ENCODE measurements around the gene PAQR5. TPM values are rescaled to one million over a fixed set of nuclear protein-coding genes. Genes with fewer than 3 reads are reported as not detected.

PAQR5 gene
- total and polyA plus RNA-seq, 4 donors, result 2.3 to 22.6 (median 10.5) TPM

DNA sequence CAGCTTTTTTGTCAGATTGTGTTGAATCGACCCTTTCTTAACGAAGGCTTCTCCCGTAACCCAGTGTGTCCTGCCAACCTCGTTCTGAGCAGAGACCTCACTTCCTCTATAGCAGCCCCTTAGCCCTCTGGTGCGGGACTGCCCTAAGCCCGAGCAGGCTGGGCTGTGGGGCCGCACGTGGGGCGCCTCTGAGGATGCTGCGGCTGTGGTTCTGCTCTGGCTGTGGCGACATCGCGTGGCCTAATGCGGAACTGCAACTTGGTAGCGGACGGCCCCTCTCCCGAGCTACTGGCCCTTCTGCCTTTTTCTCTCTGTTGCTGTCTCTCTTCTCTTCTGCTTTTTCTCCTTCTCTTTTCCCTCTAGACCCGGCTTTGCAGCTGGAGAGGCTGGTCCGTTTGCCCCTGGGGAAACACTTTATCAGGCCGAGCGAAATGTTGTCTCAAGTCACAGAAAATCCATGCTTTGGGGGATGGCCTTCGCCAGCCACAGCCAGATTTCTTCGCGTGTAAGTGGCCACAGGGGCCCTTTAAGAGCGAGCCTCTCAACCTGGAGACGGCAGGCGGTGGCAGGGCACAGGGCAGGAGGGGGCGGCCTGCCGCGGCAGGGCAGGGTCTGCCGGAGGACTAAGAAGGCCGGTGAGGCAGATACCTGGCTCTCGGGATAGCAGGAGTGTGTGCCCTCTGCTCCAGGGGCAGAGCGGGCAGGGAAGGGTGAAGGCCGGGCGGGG lies 96.0 kb downstream of the PAQR5 start:
- Histone ChIP-seq H3K9ac (ENCODE audit: insufficient read depth in 1 of 2, low read length in 2 of 2) (peak overlapping the region in 1 of 2 donors; percentile 61), H3K27ac (ENCODE audit: low read depth in 1 of 2, low read length in 1 of 2) (no peak overlapping the region), H3K9me3 (ENCODE audit: control insufficient read depth in 4 of 4, insufficient read depth in 3 of 4, low read length in 3 of 4) (no peaks in the 10 kb centered on the region), H3K27me3 (ENCODE audit: control insufficient read depth in 3 of 3, insufficient read depth in 3 of 3, low read length in 2 of 3) (no peaks in the 10 kb centered on the region), H3K4me3 (no peak overlapping the region), H3K36me3 (ENCODE audit: control insufficient read depth in 4 of 4, insufficient read depth in 4 of 4, low read length in 4 of 4) (no peaks in the 10 kb centered on the region), H3K4me1 (ENCODE audit: control insufficient read depth in 5 of 5, insufficient read depth in 5 of 5, low read length in 5 of 5) (peaks cover 0 to 13% (median 5%) of the 10 kb centered on the region in 5 donors)
- WGBS, 2 donors, result 31 to 33% methylated on average over 36 of the region's 36 CpGs
- ATAC-seq (ENCODE audit: insufficient read depth, low FRiP score) (peak; percentile 84), DNase-seq (peak; percentile 86 to 90 (median 90))
- TF ChIP-seq, protein P1, sequence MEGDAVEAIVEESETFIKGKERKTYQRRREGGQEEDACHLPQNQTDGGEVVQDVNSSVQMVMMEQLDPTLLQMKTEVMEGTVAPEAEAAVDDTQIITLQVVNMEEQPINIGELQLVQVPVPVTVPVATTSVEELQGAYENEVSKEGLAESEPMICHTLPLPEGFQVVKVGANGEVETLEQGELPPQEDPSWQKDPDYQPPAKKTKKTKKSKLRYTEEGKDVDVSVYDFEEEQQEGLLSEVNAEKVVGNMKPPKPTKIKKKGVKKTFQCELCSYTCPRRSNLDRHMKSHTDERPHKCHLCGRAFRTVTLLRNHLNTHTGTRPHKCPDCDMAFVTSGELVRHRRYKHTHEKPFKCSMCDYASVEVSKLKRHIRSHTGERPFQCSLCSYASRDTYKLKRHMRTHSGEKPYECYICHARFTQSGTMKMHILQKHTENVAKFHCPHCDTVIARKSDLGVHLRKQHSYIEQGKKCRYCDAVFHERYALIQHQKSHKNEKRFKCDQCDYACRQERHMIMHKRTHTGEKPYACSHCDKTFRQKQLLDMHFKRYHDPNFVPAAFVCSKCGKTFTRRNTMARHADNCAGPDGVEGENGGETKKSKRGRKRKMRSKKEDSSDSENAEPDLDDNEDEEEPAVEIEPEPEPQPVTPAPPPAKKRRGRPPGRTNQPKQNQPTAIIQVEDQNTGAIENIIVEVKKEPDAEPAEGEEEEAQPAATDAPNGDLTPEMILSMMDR (IDR thresholded peaks at IDR 0.05; ENCODE audit: control extremely low read depth, extremely low read depth), result peak; percentile 93

DNA sequence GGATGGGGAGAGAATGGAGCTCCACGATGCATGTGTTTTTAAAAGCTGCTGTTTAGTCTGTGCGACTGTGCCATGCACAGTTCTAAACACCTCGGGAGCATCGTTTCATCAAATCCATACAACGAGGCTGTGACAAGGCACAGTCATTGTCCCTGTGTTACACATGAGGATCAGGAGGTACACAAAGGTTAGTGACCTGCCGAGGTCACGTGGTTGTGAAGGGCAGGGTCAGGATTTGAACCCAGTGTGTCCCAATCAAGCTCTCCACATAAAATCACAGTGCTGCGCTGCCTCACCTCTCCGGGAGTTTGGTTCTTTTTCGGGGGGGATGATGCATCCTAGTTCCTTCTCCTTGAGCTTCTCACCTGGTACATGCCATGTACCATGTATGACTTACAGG lies 96.7 kb downstream of the PAQR5 start:
- Histone ChIP-seq H3K36me3 (ENCODE audit: control insufficient read depth in 4 of 4, insufficient read depth in 4 of 4, low read length in 4 of 4) (peaks cover 0 to 3% (median 1%) of the 10 kb centered on the region in 4 donors), H3K4me1 (ENCODE audit: control insufficient read depth in 5 of 5, insufficient read depth in 5 of 5, low read length in 5 of 5) (peaks cover 0 to 13% (median 5%) of the 10 kb centered on the region in 5 donors), H3K27me3 (ENCODE audit: control insufficient read depth in 3 of 3, insufficient read depth in 3 of 3, low read length in 2 of 3) (no peaks in the 10 kb centered on the region), H3K9ac (ENCODE audit: insufficient read depth in 1 of 2, low read length in 2 of 2) (no peak overlapping the region), H3K9me3 (ENCODE audit: control insufficient read depth in 4 of 4, insufficient read depth in 3 of 4, low read length in 3 of 4) (no peaks in the 10 kb centered on the region), H3K4me3 (no peak overlapping the region), H3K27ac (ENCODE audit: low read depth in 1 of 2, low read length in 1 of 2) (no peak overlapping the region)
- DNase-seq (no peak), ATAC-seq (ENCODE audit: insufficient read depth, low FRiP score) (no peak)
- TF ChIP-seq, protein P1 (IDR thresholded peaks at IDR 0.05; ENCODE audit: control extremely low read depth, extremely low read depth), result no peak
- WGBS, 2 donors, result 95 to 96% methylated on average over 10 of the region's 10 CpGs

DNA sequence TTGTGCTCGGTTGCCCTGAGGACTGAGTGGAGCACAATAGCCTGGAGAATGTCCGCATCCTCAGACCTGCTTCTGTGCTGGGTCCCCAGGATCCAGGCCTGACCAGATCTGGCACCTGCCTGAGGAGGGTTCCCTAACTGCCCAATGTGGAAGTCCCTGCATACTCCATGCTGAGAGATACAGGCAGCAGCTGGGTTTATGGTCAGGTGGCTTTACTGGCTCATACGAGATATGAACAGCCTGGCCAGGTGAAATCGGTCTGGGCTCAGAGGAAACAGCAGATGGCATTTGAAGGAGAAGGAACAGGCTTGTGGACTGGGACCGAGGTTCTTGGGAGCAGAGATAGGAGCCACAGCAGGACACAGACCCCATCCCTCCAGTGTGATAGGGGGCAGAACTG lies 97.3 kb downstream of the PAQR5 start:
- Histone ChIP-seq H3K27me3 (ENCODE audit: control insufficient read depth in 3 of 3, insufficient read depth in 3 of 3, low read length in 2 of 3) (no peaks in the 10 kb centered on the region), H3K36me3 (ENCODE audit: control insufficient read depth in 4 of 4, insufficient read depth in 4 of 4, low read length in 4 of 4) (peaks cover 0 to 3% (median 1%) of the 10 kb centered on the region in 4 donors), H3K4me3 (no peak overlapping the region), H3K4me1 (ENCODE audit: control insufficient read depth in 5 of 5, insufficient read depth in 5 of 5, low read length in 5 of 5) (peaks cover 0 to 13% (median 5%) of the 10 kb centered on the region in 5 donors), H3K9me3 (ENCODE audit: control insufficient read depth in 4 of 4, insufficient read depth in 3 of 4, low read length in 3 of 4) (no peaks in the 10 kb centered on the region), H3K9ac (ENCODE audit: insufficient read depth in 1 of 2, low read length in 2 of 2) (no peak overlapping the region), H3K27ac (ENCODE audit: low read depth in 1 of 2, low read length in 1 of 2) (no peak overlapping the region)
- 82 to 95% methylated on average over 5 of the region's 5 CpGs for WGBS, 2 donors
- DNase-seq, result no peak
- TF ChIP-seq, protein P1 (IDR thresholded peaks at IDR 0.05; ENCODE audit: control extremely low read depth, extremely low read depth), result no peak
- ATAC-seq (ENCODE audit: insufficient read depth, low FRiP score), result no peak
